Right lobe of liver (tissue), 6 donors: Measurements from ENCODE around the gene ZNF649. TPM values are rescaled to one million over a fixed set of nuclear protein-coding genes. Genes with fewer than 3 reads are reported as not detected.

ENCODE experiments used
- ATAC-seq, 4 donors: fragments of 200-7000 bp; cut with Tn5 transposase; one replicate each; pipeline ENCODE4 v1.9.1; 2020; ENCODE audit warnings: mild to moderate bottlenecking in 4 of 4, moderate library complexity in 4 of 4
- DNase-seq, 3 donors: peaks; one replicate each; pipeline ENCODE4 v3.0.0-alpha.2; 2020
- H3K27ac ChIP-seq, 3 donors: fragments of 200-600 bp; one replicate each; pipeline ENCODE4 v1.8.0; 2022
- H3K27me3 ChIP-seq, 2 donors: fragments of 200-600 bp; one replicate each; pipeline ENCODE4 v1.8.0; 2022
- H3K36me3 ChIP-seq, 4 donors: fragments of 200-600 bp; sonication (generic) in 1 of 4; one replicate each; pipeline versions ENCODE4 v1.5.1 to v1.8.0; 2017 to 2022; ENCODE audit warnings: control low read depth in 1 of 4
- H3K4me1 ChIP-seq, 4 donors: fragments of 200-600 bp; sonication (generic) in 1 of 4; one replicate each; pipeline versions ENCODE4 v1.5.1 to v1.8.0; 2017 to 2022; ENCODE audit warnings: control low read depth in 1 of 4
- H3K4me3 ChIP-seq, 3 donors: fragments of 200-600 bp; one replicate each; pipeline ENCODE4 v1.8.0; 2022
- H3K9me3 ChIP-seq, 4 donors: fragments of 200-600 bp; sonication (generic) in 1 of 4; one replicate each; pipeline versions ENCODE4 v1.5.1 to v1.8.0; 2017 to 2022; ENCODE audit warnings: control low read depth in 1 of 4
- POLR2A ChIP-seq: fragments of 450-650 bp; IDR thresholded peaks from one replicate; pipeline ENCODE4 v1.6.1; 2017; ENCODE audit warnings: antibody characterized with exemption, mild to moderate bottlenecking
- WGBS: methylation state at CpG from one replicate; pipeline ENCODE4 v1.1.6; 2018; ENCODE audit warnings: low coverage, low lambda C conversion rate; ENCODE audit not compliant: insufficient coverage; ENCODE audit errors: missing lambda C conversion rate; 5-methylcytosine and 5-hydroxymethylcytosine counted together
- intact Hi-C, 2 donors: fragments of 100-400 bp; cut with DNase I; formaldehyde crosslinking; loops; one replicate each; pipeline versions ENCODE4 v1.11.2 to v1.14.1; 2022
- long read RNA-seq: library from polyadenylated mRNA; unstranded; transcript quantifications from one replicate; pipeline ENCODE4 v2.0.0, GENCODE V29; 2019
- total RNA-seq, 6 experiments: library from RNA; depleted of rRNA in 2 of 6; stranded (reverse); fragments of >200 nt in 2 of 6; fragmentation: NEBNext Ultra II Directional in 3 of 6; extraction: Animal tissue kit (Norgen Biotek cat#: 25700) in 3 of 6; gene quantifications; one replicate each; pipeline versions ENCODE4 v1.1.0 to v1.2.4, GENCODE V29; 2016 to 2023
- TF ChIP-seq, protein P1 (sequence below), 4 donors: fragments of 200-600 bp in 3 of 4; fragments of 450-650 bp in 1 of 4; IDR thresholded peaks; one replicate each; pipeline versions ENCODE4 v1.5.1 to v1.8.0; 2016 to 2022; ENCODE audit warnings: antibody characterized with exemption in 4 of 4, mild to moderate bottlenecking in 2 of 4
- donor health status: DM: no; HTN: yes; CAD: no.
- donor health status: DM: no; HTN: no; CAD: no.
- donor health status: DM: no; HTN: no; CAD: no.
- donor health status: DM: no; HTN: yes; CAD: no.
- donor health status: DM: no; HTN: yes; CAD: no.

The ZNF649 gene
- 1 to 10 TPM; 2.0 to 5.4 (median 2.4) TPM for total RNA-seq
- long read RNA-seq, partial matches to known transcripts = 0 of 1 reads
- long read RNA-seq, other reads (novel, unspliced or antisense) = 0 of 1 reads

DNA sequence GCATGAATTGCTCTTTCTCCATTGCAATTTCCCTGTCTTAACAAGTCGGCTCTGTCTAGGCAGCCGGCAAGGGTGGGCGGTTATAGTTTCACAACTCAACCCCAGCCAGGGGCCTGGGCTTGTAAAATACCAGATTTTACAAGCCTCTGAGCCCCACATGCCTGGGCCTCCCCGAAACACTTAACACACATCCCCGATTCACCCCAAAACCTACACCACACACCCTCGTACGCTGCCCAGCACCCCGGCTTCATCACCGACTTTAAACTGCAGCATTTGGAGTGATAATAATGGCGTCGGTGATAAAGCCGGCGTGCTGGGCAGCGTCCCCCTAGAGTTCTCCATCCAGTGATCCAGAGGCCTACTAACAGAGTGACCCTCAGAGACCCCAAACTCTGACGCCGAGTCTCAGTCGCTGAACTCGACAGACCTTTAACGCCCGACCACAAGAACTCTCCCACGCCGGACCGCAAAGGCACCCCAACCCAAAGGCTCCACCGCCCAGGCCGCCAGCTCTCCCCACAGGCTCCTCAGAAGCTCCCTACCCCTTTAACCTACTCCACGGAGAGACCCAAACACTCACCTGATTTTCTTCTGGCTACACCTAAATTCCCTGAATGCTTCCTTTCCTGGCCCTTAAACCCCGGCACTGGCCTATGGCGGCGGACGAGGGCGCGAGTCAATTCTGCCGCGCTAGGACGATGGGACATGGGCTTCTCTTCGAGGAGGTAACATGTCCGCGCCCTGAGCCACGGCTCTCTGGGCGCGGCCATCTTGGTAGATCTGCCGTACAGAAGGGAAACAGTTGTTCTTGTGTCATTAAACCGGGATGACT lies at the start of gene ZNF649:
Gene ZNF649, minus strand, starts transcription at position 687 of the 835 bp plus-strand sequence. CDS start 4,910 bp downstream, outside the sequence.
- H3K9me3 ChIP-seq = peaks cover 0 to 5% (median 0%) of the 10 kb centered on the region in 4 donors
- peak within 1 kb of the TSS; percentile 78 to 90 (median 86) for H3K4me3 ChIP-seq
- H3K4me1 ChIP-seq = peaks cover 0 to 7% (median 0%) of the 10 kb centered on the region in 4 donors
- H3K27ac ChIP-seq = peak within 1 kb of the TSS; percentile 60 to 74 (median 61)
- intact Hi-C loops = no loop called here
- no peaks in the 10 kb centered on the region for H3K27me3 ChIP-seq
- WGBS = 0% methylated on average over 40 of the region's 43 CpGs
- DNase-seq (peak; percentile 83 to 89 (median 84)), ATAC-seq (peak; percentile 100)
- peaks cover 0 to 7% (median 1%) of the 10 kb centered on the region in 4 donors for H3K36me3 ChIP-seq
- peak; percentile 26 for TF ChIP-seq POLR2A
- TF ChIP-seq, protein P1, sequence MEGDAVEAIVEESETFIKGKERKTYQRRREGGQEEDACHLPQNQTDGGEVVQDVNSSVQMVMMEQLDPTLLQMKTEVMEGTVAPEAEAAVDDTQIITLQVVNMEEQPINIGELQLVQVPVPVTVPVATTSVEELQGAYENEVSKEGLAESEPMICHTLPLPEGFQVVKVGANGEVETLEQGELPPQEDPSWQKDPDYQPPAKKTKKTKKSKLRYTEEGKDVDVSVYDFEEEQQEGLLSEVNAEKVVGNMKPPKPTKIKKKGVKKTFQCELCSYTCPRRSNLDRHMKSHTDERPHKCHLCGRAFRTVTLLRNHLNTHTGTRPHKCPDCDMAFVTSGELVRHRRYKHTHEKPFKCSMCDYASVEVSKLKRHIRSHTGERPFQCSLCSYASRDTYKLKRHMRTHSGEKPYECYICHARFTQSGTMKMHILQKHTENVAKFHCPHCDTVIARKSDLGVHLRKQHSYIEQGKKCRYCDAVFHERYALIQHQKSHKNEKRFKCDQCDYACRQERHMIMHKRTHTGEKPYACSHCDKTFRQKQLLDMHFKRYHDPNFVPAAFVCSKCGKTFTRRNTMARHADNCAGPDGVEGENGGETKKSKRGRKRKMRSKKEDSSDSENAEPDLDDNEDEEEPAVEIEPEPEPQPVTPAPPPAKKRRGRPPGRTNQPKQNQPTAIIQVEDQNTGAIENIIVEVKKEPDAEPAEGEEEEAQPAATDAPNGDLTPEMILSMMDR (IDR thresholded peaks at IDR 0.05) = no peak

DNA sequence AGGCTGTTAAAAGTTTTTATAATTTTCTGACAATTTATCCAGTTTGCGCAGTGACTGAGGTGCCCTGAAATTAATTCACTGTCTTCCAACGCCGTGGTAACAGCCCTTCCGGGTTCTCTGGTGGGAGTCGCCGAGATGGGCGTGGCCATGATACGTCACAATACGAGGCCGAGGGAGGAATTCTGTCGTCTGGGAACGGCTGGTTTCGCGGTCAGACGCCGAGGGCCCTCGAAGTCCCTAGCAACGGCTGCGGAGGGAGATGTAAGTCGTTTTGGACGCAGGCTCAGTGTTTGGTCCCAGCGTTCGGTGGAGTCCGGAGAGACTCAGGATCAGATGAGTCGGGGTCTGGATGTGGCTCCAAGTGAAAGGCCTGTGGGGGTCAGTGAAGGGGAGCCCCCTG lies 44.2 kb upstream of the ZNF649 start:
- 11% methylated on average over 20 of the region's 25 CpGs for WGBS
- Histone ChIP-seq H3K27ac (no peak overlapping the region), H3K27me3 (no peaks in the 10 kb centered on the region), H3K4me3 (no peak overlapping the region), H3K9me3 (peaks cover 0 to 54% (median 31%) of the 10 kb centered on the region in 4 donors), H3K36me3 (peaks cover 0 to 15% (median 7%) of the 10 kb centered on the region in 4 donors), H3K4me1 (no peaks in the 10 kb centered on the region)
- DNase-seq = peak in 1 of 3 donors; percentile 37
- TF ChIP-seq, protein P1 (IDR thresholded peaks at IDR 0.05) = no peak
- TF ChIP-seq POLR2A = no peak
- intact Hi-C loops = no loop called here
- ATAC-seq = peak in 2 of 4 donors; percentile 43 to 59

DNA sequence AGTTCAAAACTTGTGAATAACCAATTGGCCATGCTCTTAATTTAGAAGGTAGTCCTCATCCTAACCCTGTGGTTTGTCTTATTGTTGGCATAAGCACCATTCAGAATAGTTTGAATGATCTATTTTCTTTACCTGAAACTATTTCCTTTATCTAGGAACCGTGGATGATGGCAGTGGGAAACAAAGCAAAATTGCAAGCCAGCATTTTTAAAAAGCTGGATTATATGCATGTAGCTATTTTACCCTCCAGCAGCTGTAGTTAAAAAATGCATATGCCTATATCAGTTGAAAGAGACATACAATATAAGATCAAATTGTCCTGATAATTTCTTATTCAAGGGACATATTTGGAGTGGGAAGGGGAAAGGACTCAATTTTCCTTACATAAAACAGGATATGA lies 41.8 kb upstream of the ZNF649 start:
- DNase-seq (no peak), ATAC-seq (no peak)
- intact Hi-C loops = no loop called here
- Histone ChIP-seq H3K9me3 (peaks cover 0 to 67% (median 39%) of the 10 kb centered on the region in 4 donors), H3K36me3 (peaks cover 0 to 39% (median 18%) of the 10 kb centered on the region in 4 donors), H3K27ac (no peak overlapping the region), H3K4me3 (no peak overlapping the region), H3K4me1 (no peaks in the 10 kb centered on the region), H3K27me3 (no peaks in the 10 kb centered on the region)
- 50% methylated on average over 1 of the region's 1 CpG for WGBS
- TF ChIP-seq, protein P1 (IDR thresholded peaks at IDR 0.05) = no peak
- TF ChIP-seq POLR2A = no peak

DNA sequence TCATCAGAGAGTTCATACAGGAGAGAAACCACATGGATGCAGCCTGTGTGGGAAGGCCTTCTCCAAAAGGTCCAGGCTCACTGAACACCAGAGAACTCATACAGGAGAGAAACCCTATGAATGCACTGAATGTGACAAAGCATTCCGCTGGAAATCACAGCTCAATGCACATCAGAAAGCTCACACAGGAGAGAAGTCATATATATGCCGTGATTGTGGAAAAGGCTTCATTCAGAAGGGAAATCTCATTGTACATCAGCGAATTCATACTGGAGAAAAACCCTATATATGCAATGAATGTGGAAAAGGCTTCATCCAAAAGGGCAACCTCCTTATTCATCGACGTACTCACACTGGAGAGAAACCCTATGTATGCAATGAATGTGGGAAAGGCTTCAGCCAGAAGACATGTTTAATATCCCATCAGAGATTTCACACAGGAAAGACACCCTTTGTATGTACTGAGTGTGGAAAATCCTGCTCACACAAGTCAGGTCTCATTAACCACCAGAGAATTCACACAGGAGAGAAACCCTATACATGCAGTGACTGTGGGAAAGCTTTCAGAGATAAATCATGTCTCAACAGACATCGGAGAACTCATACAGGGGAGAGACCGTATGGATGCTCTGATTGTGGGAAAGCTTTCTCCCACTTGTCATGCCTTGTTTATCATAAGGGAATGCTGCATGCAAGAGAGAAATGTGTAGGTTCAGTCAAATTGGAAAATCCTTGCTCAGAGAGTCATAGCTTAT lies 40.2 kb upstream of the ZNF649 start:
- DNase-seq (no peak), ATAC-seq (no peak)
- Histone ChIP-seq H3K4me1 (no peaks in the 10 kb centered on the region), H3K27ac (no peak overlapping the region), H3K9me3 (peaks cover 0 to 68% (median 39%) of the 10 kb centered on the region in 4 donors), H3K4me3 (no peak overlapping the region), H3K27me3 (no peaks in the 10 kb centered on the region), H3K36me3 (peaks cover 0 to 52% (median 27%) of the 10 kb centered on the region in 4 donors)
- 98% methylated on average over 6 of the region's 7 CpGs for WGBS
- no peak for TF ChIP-seq POLR2A
- TF ChIP-seq, protein P1 (IDR thresholded peaks at IDR 0.05) = no peak
- intact Hi-C loops = no loop called here
